ENCODE results near the gene ZCCHC7. TPM values are rescaled to one million over a fixed set of nuclear protein-coding genes. Genes with fewer than 3 reads are reported as not detected.
A peak's percentile ranks its signal among the peaks of the same experiment; 100 is the strongest.

ZCCHC7 gene
- total and polyA plus RNA-seq, 5 donors, result 4.6 to 17.1 (median 13.8) TPM

- intact Hi-C loops (cut with DNase I), result no loop called here
- Histone ChIP-seq H3K27ac (ENCODE audit: low read length) (no peak overlapping the region), H3K27me3 (ENCODE audit: control insufficient read depth, insufficient read depth) (no peaks in the 10 kb centered on the region), H3K4me1 (ENCODE audit: control insufficient read depth, insufficient read depth, low read length) (no peaks in the 10 kb centered on the region), H3K9me3 (ENCODE audit: control insufficient read depth, low read length) (no peaks in the 10 kb centered on the region), H3K4me3 (ENCODE audit: low read length) (no peak overlapping the region)
- DNase-seq, result peak in 1 of 3 donors; percentile 64
- WGBS, result 82% methylated on average over 11 of the region's 11 CpGs
- ATAC-seq, result no peak
These were observed 260.8 kb downstream of the ZCCHC7 start for GRCh38 chr9:37381094-37381741.

GRCh38 chr9:37382161-37382981 is 262.0 kb downstream of the ZCCHC7 start:
- H3K9me3 ChIP-seq (ENCODE audit: control insufficient read depth, low read length), result no peaks in the 10 kb centered on the region
- H3K27me3 ChIP-seq (ENCODE audit: control insufficient read depth, insufficient read depth), result no peaks in the 10 kb centered on the region
- intact Hi-C loops (cut with DNase I), result no loop called here
- WGBS, result 86% methylated on average over 14 of the region's 14 CpGs
- H3K27ac ChIP-seq (ENCODE audit: low read length), result no peak overlapping the region
- no peak for ATAC-seq
- H3K4me3 ChIP-seq (ENCODE audit: low read length), result no peak overlapping the region
- no peaks in the 10 kb centered on the region for H3K4me1 ChIP-seq (ENCODE audit: control insufficient read depth, insufficient read depth, low read length)
- no peak for DNase-seq

- no peak overlapping the region for H3K27ac ChIP-seq (ENCODE audit: low read length)
- 54% methylated on average over 5 of the region's 5 CpGs for WGBS
- ATAC-seq (peak in 1 of 2 donors; percentile 56), DNase-seq (peak in 2 of 3 donors; percentile 67 to 72)
- H3K9me3 ChIP-seq (ENCODE audit: control insufficient read depth, low read length), result no peaks in the 10 kb centered on the region
- no peaks in the 10 kb centered on the region for H3K27me3 ChIP-seq (ENCODE audit: control insufficient read depth, insufficient read depth)
- no peaks in the 10 kb centered on the region for H3K4me1 ChIP-seq (ENCODE audit: control insufficient read depth, insufficient read depth, low read length)
- H3K4me3 ChIP-seq (ENCODE audit: low read length), result no peak overlapping the region
- intact Hi-C loops (cut with DNase I), result no loop called here
These were observed 262.6 kb downstream of the ZCCHC7 start for GRCh38 chr9:37382982-37383357.

- no peaks in the 10 kb centered on the region for H3K27me3 ChIP-seq (ENCODE audit: control insufficient read depth, insufficient read depth)
- ATAC-seq, result no peak
- H3K4me3 ChIP-seq (ENCODE audit: low read length), result no peak overlapping the region
- DNase-seq, result no peak
- intact Hi-C loops (cut with DNase I), result no loop called here
- 83% methylated on average over 6 of the region's 6 CpGs for WGBS
- no peak overlapping the region for H3K27ac ChIP-seq (ENCODE audit: low read length)
- no peaks in the 10 kb centered on the region for H3K4me1 ChIP-seq (ENCODE audit: control insufficient read depth, insufficient read depth, low read length)
- no peaks in the 10 kb centered on the region for H3K9me3 ChIP-seq (ENCODE audit: control insufficient read depth, low read length)
These were observed 263.0 kb downstream of the ZCCHC7 start for GRCh38 chr9:37383393-37383792.

- H3K9me3 ChIP-seq (ENCODE audit: control insufficient read depth, low read length), result no peaks in the 10 kb centered on the region
- H3K4me3 ChIP-seq (ENCODE audit: low read length), result no peak overlapping the region
- ATAC-seq, result no peak
- WGBS, result 94% methylated on average over 12 of the region's 12 CpGs
- no peak for DNase-seq
- no peaks in the 10 kb centered on the region for H3K4me1 ChIP-seq (ENCODE audit: control insufficient read depth, insufficient read depth, low read length)
- H3K27me3 ChIP-seq (ENCODE audit: control insufficient read depth, insufficient read depth), result no peaks in the 10 kb centered on the region
- no peak overlapping the region for H3K27ac ChIP-seq (ENCODE audit: low read length)
- intact Hi-C loops (cut with DNase I), result no loop called here
These were observed 263.7 kb downstream of the ZCCHC7 start for GRCh38 chr9:37383876-37384746.

- Histone ChIP-seq H3K27ac (ENCODE audit: low read length) (no peak overlapping the region), H3K9me3 (ENCODE audit: control insufficient read depth, low read length) (no peaks in the 10 kb centered on the region), H3K4me1 (ENCODE audit: control insufficient read depth, insufficient read depth, low read length) (no peaks in the 10 kb centered on the region), H3K4me3 (ENCODE audit: low read length) (no peak overlapping the region), H3K27me3 (ENCODE audit: control insufficient read depth, insufficient read depth) (no peaks in the 10 kb centered on the region)
- ATAC-seq, result peak in 1 of 2 donors; percentile 16
- WGBS, result 89% methylated on average over 6 of the region's 6 CpGs
- DNase-seq, result no peak
- intact Hi-C loops (cut with DNase I), result no loop called here
These were observed 264.9 kb downstream of the ZCCHC7 start for GRCh38 chr9:37385286-37385685.

- intact Hi-C loops (cut with DNase I), result no loop called here
- 78% methylated on average over 10 of the region's 10 CpGs for WGBS
- ATAC-seq (no peak), DNase-seq (no peak)
- Histone ChIP-seq H3K9me3 (ENCODE audit: control insufficient read depth, low read length) (no peaks in the 10 kb centered on the region), H3K4me1 (ENCODE audit: control insufficient read depth, insufficient read depth, low read length) (no peaks in the 10 kb centered on the region), H3K27ac (ENCODE audit: low read length) (no peak overlapping the region), H3K4me3 (ENCODE audit: low read length) (no peak overlapping the region), H3K27me3 (ENCODE audit: control insufficient read depth, insufficient read depth) (no peaks in the 10 kb centered on the region)
These were observed 266.6 kb downstream of the ZCCHC7 start for GRCh38 chr9:37386988-37387387.

GRCh38 chr9:37390759-37391158 is 270.4 kb downstream of the ZCCHC7 start:
- WGBS, result 44% methylated on average over 7 of the region's 7 CpGs
- Histone ChIP-seq H3K27ac (ENCODE audit: low read length) (no peak overlapping the region), H3K9me3 (ENCODE audit: control insufficient read depth, low read length) (no peaks in the 10 kb centered on the region), H3K4me3 (ENCODE audit: low read length) (no peak overlapping the region), H3K4me1 (ENCODE audit: control insufficient read depth, insufficient read depth, low read length) (no peaks in the 10 kb centered on the region), H3K27me3 (ENCODE audit: control insufficient read depth, insufficient read depth) (no peaks in the 10 kb centered on the region)
- DNase-seq (no peak), ATAC-seq (no peak)
- intact Hi-C loops (cut with DNase I), result no loop called here

- WGBS, result 79% methylated on average over 8 of the region's 8 CpGs
- DNase-seq (no peak), ATAC-seq (no peak)
- Histone ChIP-seq H3K27me3 (ENCODE audit: control insufficient read depth, insufficient read depth) (no peaks in the 10 kb centered on the region), H3K9me3 (ENCODE audit: control insufficient read depth, low read length) (no peaks in the 10 kb centered on the region), H3K27ac (ENCODE audit: low read length) (no peak overlapping the region), H3K4me3 (ENCODE audit: low read length) (no peak overlapping the region), H3K4me1 (ENCODE audit: control insufficient read depth, insufficient read depth, low read length) (no peaks in the 10 kb centered on the region)
- intact Hi-C loops (cut with DNase I), result no loop called here
These were observed 271.9 kb downstream of the ZCCHC7 start for GRCh38 chr9:37392272-37392671.

- H3K27ac ChIP-seq (ENCODE audit: low read length), result no peak overlapping the region
- 65% methylated on average over 12 of the region's 12 CpGs for WGBS
- H3K4me1 ChIP-seq (ENCODE audit: control insufficient read depth, insufficient read depth, low read length), result no peaks in the 10 kb centered on the region
- intact Hi-C loops (cut with DNase I), result no loop called here
- no peak overlapping the region for H3K4me3 ChIP-seq (ENCODE audit: low read length)
- H3K9me3 ChIP-seq (ENCODE audit: control insufficient read depth, low read length), result no peaks in the 10 kb centered on the region
- ATAC-seq, result no peak
- no peaks in the 10 kb centered on the region for H3K27me3 ChIP-seq (ENCODE audit: control insufficient read depth, insufficient read depth)
- DNase-seq, result no peak
These were observed 274.9 kb downstream of the ZCCHC7 start for GRCh38 chr9:37395229-37395628.

- H3K27ac ChIP-seq (ENCODE audit: low read length), result no peak overlapping the region
- H3K4me1 ChIP-seq (ENCODE audit: control insufficient read depth, insufficient read depth, low read length), result no peaks in the 10 kb centered on the region
- H3K4me3 ChIP-seq (ENCODE audit: low read length), result no peak overlapping the region
- no peaks in the 10 kb centered on the region for H3K27me3 ChIP-seq (ENCODE audit: control insufficient read depth, insufficient read depth)
- intact Hi-C loops (cut with DNase I), result no loop called here
- DNase-seq (no peak), ATAC-seq (no peak)
- no peaks in the 10 kb centered on the region for H3K9me3 ChIP-seq (ENCODE audit: control insufficient read depth, low read length)
- WGBS, result 80% methylated on average over 8 of the region's 8 CpGs
These were observed 275.3 kb downstream of the ZCCHC7 start for GRCh38 chr9:37395663-37396062.

Data from right cardiac atrium (tissue), 5 donors.